Bronchial epithelial cell (primary cell): ENCODE results near the gene PRKG1. TPM values are rescaled to one million over a fixed set of nuclear protein-coding genes. Genes with fewer than 3 reads are reported as not detected.
"Not testable (repeated sequence)": the region's sequence is repeated elsewhere in the genome, so short reads cannot be mapped to it uniquely, and the experiment has no call there.

Experiments used
- DNase-seq: peaks from one replicate; pipeline ENCODE4 v3.0.0-alpha.2; 2010; ENCODE audit warnings: low read depth
- FAIRE-seq: peaks from 2 replicates; lab custom pipeline; 2011; peaks lifted over from hg19 to GRCh38; lab: Jason Lieb, UNC
- H3K27me3 ChIP-seq: 2 replicates; pipeline ENCODE4 v1.5.1; 2011; ENCODE audit warnings: low read length; ENCODE audit not compliant: control insufficient read depth, insufficient read depth
- H3K36me3 ChIP-seq: 2 replicates; pipeline ENCODE4 v1.5.1; 2011; ENCODE audit warnings: low read length; ENCODE audit not compliant: control insufficient read depth, insufficient read depth
- H3K4me3 ChIP-seq: 2 replicates; pipeline ENCODE4 v1.5.1; 2011; ENCODE audit warnings: mild to moderate bottlenecking, low read depth, low read length, control low read depth
- CTCF ChIP-seq: IDR thresholded peaks from 2 replicates; pipeline ENCODE4 v1.5.1; 2011; ENCODE audit warnings: mild to moderate bottlenecking, moderate library complexity, low read length, control low read depth, inconsistent platforms; ENCODE audit not compliant: insufficient read depth, severe bottlenecking
- total RNA-seq: library from RNA; depleted of rRNA; stranded (reverse); fragments of >200 nt; gene quantifications from 2 replicates; pipeline ENCODE4 v1.2.1, GENCODE V29; 2014

Gene PRKG1
- total RNA-seq, 1 donor from 2014 or later: 0.26 TPM

GRCh38 chr10:51683031-51683691 lies 608.9 kb downstream of the PRKG1 start:
- no peak for TF ChIP-seq CTCF
- DNase-seq (no peak), FAIRE-seq (no peak)
- Histone ChIP-seq H3K27me3 (no peaks in the 10 kb centered on the region), H3K4me3 (no peak overlapping the region), H3K36me3 (no peaks in the 10 kb centered on the region)

DNA sequence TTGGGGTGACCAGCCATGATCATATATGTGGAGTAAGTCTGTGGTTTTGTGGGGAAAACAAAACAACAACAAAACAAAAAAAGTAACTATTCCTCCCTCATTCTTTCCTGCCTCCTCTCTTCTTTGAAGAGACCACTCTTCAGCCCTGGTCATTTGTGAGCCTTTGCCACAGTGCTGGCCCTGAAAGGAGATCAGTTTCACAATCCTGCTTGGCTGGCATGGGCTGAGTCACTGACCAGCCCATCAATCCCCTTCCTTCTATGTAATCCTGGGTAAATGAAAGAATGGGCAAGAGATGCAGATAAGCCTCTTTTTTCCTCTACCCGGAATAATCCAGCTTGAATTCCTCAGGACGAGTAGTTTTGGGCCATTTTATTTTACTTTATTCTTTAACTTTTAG lies 611.5 kb downstream of the PRKG1 start:
- H3K27me3 ChIP-seq: no peaks in the 10 kb centered on the region
- H3K4me3 ChIP-seq: no peak overlapping the region
- no peaks in the 10 kb centered on the region for H3K36me3 ChIP-seq
- FAIRE-seq: no peak
- peak; percentile 49 for DNase-seq
- no peak for TF ChIP-seq CTCF

- FAIRE-seq: no peak
Observed at GRCh38 chr10:51687296-51687695, 613.0 kb downstream of the PRKG1 start.

GRCh38 chr10:51688826-51689225 lies 614.5 kb downstream of the PRKG1 start:
- not testable (repeated sequence) for H3K27me3 ChIP-seq, FAIRE-seq, DNase-seq, H3K4me3 ChIP-seq, H3K36me3 ChIP-seq

More at GRCh38 chr10:51687296-51687695, 613.0 kb downstream of the PRKG1 start:
- H3K36me3 ChIP-seq: no peaks in the 10 kb centered on the region
- no peak for DNase-seq
- no peaks in the 10 kb centered on the region for H3K27me3 ChIP-seq
- no peak for TF ChIP-seq CTCF
- H3K4me3 ChIP-seq: no peak overlapping the region

DNA sequence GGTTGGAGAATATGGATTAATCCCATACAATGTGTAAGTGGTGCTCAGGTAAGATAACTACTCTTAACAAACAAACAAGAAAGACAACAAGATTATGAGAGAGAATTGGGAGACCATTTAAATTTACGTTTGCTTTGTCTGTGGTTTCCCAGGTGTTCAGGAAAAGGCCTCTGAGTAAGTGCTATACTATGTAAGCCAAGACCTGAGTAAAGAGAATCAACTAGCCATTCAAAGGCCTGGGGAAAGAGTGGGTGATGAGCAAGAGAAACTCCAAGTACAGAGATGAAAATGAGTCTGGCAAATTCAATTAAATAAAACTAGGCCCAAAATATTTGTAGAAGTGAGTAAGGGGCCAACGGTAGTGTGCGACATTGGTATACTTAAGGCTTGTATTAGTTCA lies 615.2 kb downstream of the PRKG1 start:
- no peaks in the 10 kb centered on the region for H3K36me3 ChIP-seq
- no peak for TF ChIP-seq CTCF
- no peak overlapping the region for H3K4me3 ChIP-seq
- FAIRE-seq: no peak
- peak; percentile 78 for DNase-seq
- no peaks in the 10 kb centered on the region for H3K27me3 ChIP-seq

GRCh38 chr10:51691135-51691534 lies 616.8 kb downstream of the PRKG1 start:
- Histone ChIP-seq H3K4me3 (no peak overlapping the region), H3K36me3 (no peaks in the 10 kb centered on the region), H3K27me3 (no peaks in the 10 kb centered on the region)
- DNase-seq (no peak), FAIRE-seq (no peak)
- TF ChIP-seq CTCF: no peak
